ENCODE data around the gene SH3D19.

DNA sequence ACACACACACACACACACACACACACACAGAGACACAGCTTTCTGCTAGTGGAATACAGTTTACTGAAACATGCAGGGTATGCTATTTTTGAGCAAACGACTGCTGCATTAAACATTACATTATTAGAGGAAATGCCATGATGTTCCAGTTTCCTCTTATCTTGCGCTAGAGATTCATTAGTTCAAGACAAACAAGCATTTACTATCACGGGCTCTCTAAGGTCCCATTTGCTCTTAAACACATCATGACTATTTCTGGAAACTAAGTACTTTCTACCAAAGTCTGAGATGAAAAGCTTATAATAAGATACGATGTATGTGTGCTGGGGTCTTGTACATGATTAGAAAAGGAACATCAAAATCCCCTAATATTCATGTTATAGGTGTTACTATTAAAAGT, 177.1 kb downstream of the SH3D19 start:
- TF ChIP-seq RNF2 (IDR thresholded peaks at IDR 0.05; ENCODE audit: borderline replicate concordance, low read depth) (no peak), CTCF (IDR thresholded peaks at IDR 0.05) (no peak), BCL3 (IDR thresholded peaks at IDR 0.05) (no peak), SREBF2 (IDR thresholded peaks at IDR 0.05) (no peak), EHMT2 (IDR thresholded peaks at IDR 0.05; ENCODE audit: low read depth) (no peak), POLR2A (IDR thresholded peaks at IDR 0.05; ENCODE audit: low read length) (no peak), EP300 (IDR thresholded peaks at IDR 0.05) (no peak)

All from A549 (cell line).